GM21360 (cell line): ENCODE results near the gene PRR20B.
"Not testable (repeated sequence)": the region's sequence is repeated elsewhere in the genome, so short reads cannot be mapped to it uniquely, and the experiment has no call there.

Experiments used
- ATAC-seq: cut with Tn5 transposase; IDR thresholded peaks from one replicate; pipeline ENCODE4 v1.9.1; 2021; ENCODE audit warnings: mild to moderate bottlenecking, moderate library complexity; ENCODE audit not compliant: unreplicated experiment

Gene PRR20B

GRCh38 chr13:57147188-57147587 lies at the start of gene PRR20B:
TSS of gene PRR20B (plus strand) at chr13:57147488. CDS start at chr13:57147875, 387 bp downstream.
- ATAC-seq, result not testable (repeated sequence)

GRCh38 chr13:57114945-57115344 lies 32.3 kb upstream of the PRR20B start:
- no peak for ATAC-seq

- ATAC-seq, result no peak
Measured at GRCh38 chr13:57123681-57124080, 23.6 kb upstream of the PRR20B start.

GRCh38 chr13:57128909-57129308 lies 18.4 kb upstream of the PRR20B start:
- ATAC-seq, result no peak

- no peak for ATAC-seq
Measured at GRCh38 chr13:57136093-57136492, 11.2 kb upstream of the PRR20B start.

GRCh38 chr13:57137585-57137984 lies 9.7 kb upstream of the PRR20B start:
- ATAC-seq, result no peak

GRCh38 chr13:57138988-57139387 lies 8.3 kb upstream of the PRR20B start:
- ATAC-seq, result no peak

GRCh38 chr13:57139781-57140180 lies 7.5 kb upstream of the PRR20B start:
- ATAC-seq, result not testable (repeated sequence)

- not testable (repeated sequence) for ATAC-seq
Measured at GRCh38 chr13:57140235-57140968, 6.9 kb upstream of the PRR20B start, which contains the start of gene PRR20A. TSS of gene PRR20A (plus strand) at chr13:57140918. CDS start at chr13:57141305, 387 bp downstream.

GRCh38 chr13:57148106-57148505 lies 818 bp downstream of the PRR20B start:
- not testable (repeated sequence) for ATAC-seq

- ATAC-seq, result not testable (repeated sequence)
Measured at GRCh38 chr13:57153761-57154160, 6.5 kb downstream of the PRR20B start, which contains the start of gene PRR20C. TSS of gene PRR20C (plus strand) at chr13:57154061. CDS start at chr13:57154448, 387 bp downstream.

- ATAC-seq, result not testable (repeated sequence)
Measured at GRCh38 chr13:57160332-57160731, 13.0 kb downstream of the PRR20B start, which contains the start of gene PRR20D. TSS of gene PRR20D (plus strand) at chr13:57160632. CDS start at chr13:57161019, 387 bp downstream.

- not testable (repeated sequence) for ATAC-seq
Measured at GRCh38 chr13:57166897-57167296, 19.6 kb downstream of the PRR20B start, which contains the start of gene PRR20E. TSS of gene PRR20E (plus strand) at chr13:57167197. CDS start at chr13:57167584, 387 bp downstream.

- ATAC-seq, result no peak
Measured at GRCh38 chr13:57191667-57192066, 44.4 kb downstream of the PRR20B start.
